Measurements from ENCODE around the gene VASH1.

- TF ChIP-seq YY1 (IDR thresholded peaks at IDR 0.05; ENCODE audit: insufficient read depth, insufficient read length), result no peak
- no peak for TF ChIP-seq SUZ12 (IDR thresholded peaks at IDR 0.05; ENCODE audit: extremely low read depth, insufficient read depth, insufficient read length)
- TF ChIP-seq ZNF274 (IDR thresholded peaks at IDR 0.05; ENCODE audit: low read depth, low read length), result no peak
Measured at GRCh38 chr14:76778546-76779215, 17.4 kb downstream of the VASH1 start.
